GM12878 (cell line): ENCODE measurements around the gene IFIT1. TPM values are rescaled to one million over a fixed set of nuclear protein-coding genes. Genes with fewer than 3 reads are reported as not detected.

Experiments used
- ATAC-seq: fragments of 200-7000 bp; cut with Tn5 transposase; 3 replicates; pipeline ENCODE4 v1.9.1; 2020; ENCODE audit warnings: mild to moderate bottlenecking, moderate library complexity
- BruUV-seq: library from RNA; stranded (reverse); fragments of 400-500 nt; replicated peaks from 2 replicates; lab custom pipeline; 2021; lab: Mats Ljungman, UMichigan
- CTCF ChIA-PET: fragments of 300-600 bp; sonication (Branson Sonifier 250); formaldehyde crosslinking; extraction: SDS; loops from one replicate; lab custom pipeline; 2021; ENCODE audit warnings: inconsistent platforms; lab: Yijun Ruan, JAX
- POLR2A ChIA-PET: fragments of 350-600 bp; formaldehyde crosslinking; extraction: SDS; loops from one replicate; lab custom pipeline; 2021; ENCODE audit warnings: inconsistent platforms; lab: Charles Lee
- RAD21 ChIA-PET: fragments of 300-600 bp; sonication (Branson Sonifier 250); formaldehyde crosslinking; loops from one replicate; lab custom pipeline; 2023; ENCODE audit warnings: antibody characterized with exemption; ENCODE audit not compliant: unreplicated experiment; lab: Charles Lee
- SMC1A ChIA-PET: fragments of 300-600 bp; sonication (Branson Sonifier 250); formaldehyde crosslinking; loops from one replicate; lab custom pipeline; 2023; ENCODE audit not compliant: unreplicated experiment, uncharacterized antibody; lab: Charles Lee
- DNase-seq: peaks from one replicate; pipeline ENCODE4 v3.0.0-alpha.2; 2011; ENCODE audit warnings: low read depth, low spot score
- FAIRE-seq: peaks from 3 replicates; lab custom pipeline; 2011; peaks lifted over from hg19 to GRCh38; lab: Jason Lieb, UNC
- H2AFZ ChIP-seq: 2 replicates; pipeline ENCODE4 v1.6.0; 2011; ENCODE audit warnings: low read depth, low read length, control low read depth; ENCODE audit not compliant: control insufficient read depth
- H3K27ac ChIP-seq: 2 replicates; pipeline ENCODE4 v1.5.1; 2011; ENCODE audit warnings: control low read depth; ENCODE audit not compliant: control insufficient read depth, insufficient read depth
- H3K27me3 ChIP-seq, 2 experiments: replicated peaks in 1 of 2; 2 replicates each; pipeline versions ENCODE4 v1.6.0 to v1.6.1; 2011; ENCODE audit warnings: low read length in 1 of 2; ENCODE audit not compliant: control insufficient read depth in 2 of 2, insufficient read depth in 2 of 2
- H3K36me3 ChIP-seq, 2 experiments: 2 replicates each; pipeline ENCODE4 v1.5.1; 2011; ENCODE audit warnings: low read length in 1 of 2; ENCODE audit not compliant: control insufficient read depth in 2 of 2, insufficient read depth in 2 of 2
- H3K4me1 ChIP-seq: 2 replicates; pipeline ENCODE4 v1.6.1; 2011; ENCODE audit warnings: mild to moderate bottlenecking, low read length, moderate library complexity, mixed read lengths; ENCODE audit not compliant: control insufficient read depth, insufficient read depth
- H3K4me2 ChIP-seq: 2 replicates; pipeline ENCODE4 v1.6.0; 2011; ENCODE audit warnings: control low read depth; ENCODE audit not compliant: control insufficient read depth, insufficient read depth
- H3K4me3 ChIP-seq: fragments of 200-600 bp; sonication (generic); 2 replicates; pipeline ENCODE4 v1.5.1; 2016
- H3K79me2 ChIP-seq: 2 replicates; pipeline ENCODE4 v1.6.0; 2011; ENCODE audit warnings: low read length; ENCODE audit not compliant: control insufficient read depth, insufficient read depth
- H3K9ac ChIP-seq: 2 replicates; pipeline ENCODE4 v1.8.0; 2011; ENCODE audit warnings: low read length, control low read depth, mixed read lengths; ENCODE audit not compliant: control insufficient read depth, insufficient read depth
- H3K9me3 ChIP-seq: replicated peaks from 3 replicates; pipeline ENCODE4 v1.5.1; 2011; ENCODE audit warnings: mild to moderate bottlenecking, low read length; ENCODE audit not compliant: control insufficient read depth, insufficient read depth
- H4K20me1 ChIP-seq: 2 replicates; pipeline ENCODE4 v1.6.0; 2011; ENCODE audit not compliant: control insufficient read depth, insufficient read depth
- ASH2L ChIP-seq: fragments of 300-600, 200-600 bp; sonication (generic); IDR thresholded peaks from 2 replicates; pipeline ENCODE4 v1.6.1; 2017; ENCODE audit warnings: low read depth, mild to moderate bottlenecking, borderline replicate concordance
- ATF2 ChIP-seq: IDR thresholded peaks from 2 replicates; pipeline ENCODE4 v1.6.1; 2012; ENCODE audit warnings: low read length, inconsistent platforms
- ATF7 ChIP-seq: fragments of 450-650 bp; IDR thresholded peaks from 2 replicates; pipeline ENCODE4 v1.6.1; 2016; ENCODE audit warnings: low read depth, mild to moderate bottlenecking
- CREB1 ChIP-seq: IDR thresholded peaks from 2 replicates; pipeline ENCODE4 v1.6.1; 2012; ENCODE audit warnings: low read depth, mild to moderate bottlenecking, inconsistent platforms
- GABPA ChIP-seq: IDR thresholded peaks from 2 replicates; pipeline ENCODE4 v1.6.1; 2014; ENCODE audit warnings: antibody characterized with exemption, low read depth, mild to moderate bottlenecking, inconsistent platforms
- KLF5 ChIP-seq: fragments of 450-650 bp; IDR thresholded peaks from 2 replicates; pipeline ENCODE4 v1.6.1; 2014; ENCODE audit warnings: mild to moderate bottlenecking; ENCODE audit not compliant: partially characterized antibody
- LARP7 ChIP-seq: fragments of 450-650 bp; IDR thresholded peaks from 2 replicates; pipeline ENCODE4 v1.6.1; 2017; ENCODE audit warnings: mild to moderate bottlenecking
- MTA3 ChIP-seq: IDR thresholded peaks from 2 replicates; pipeline ENCODE4 v1.6.1; 2012; ENCODE audit warnings: low read length, inconsistent platforms, borderline replicate concordance
- MXI1 ChIP-seq: fragments of 150-350 bp; IDR thresholded peaks from 2 replicates; pipeline ENCODE4 v1.6.1; 2011; ENCODE audit warnings: low read depth, mild to moderate bottlenecking, inconsistent platforms, low read length, improper control_type of control experiment
- MYB ChIP-seq: fragments of 150-350 bp; IDR thresholded peaks from 2 replicates; pipeline ENCODE4 v1.6.1; 2014; ENCODE audit warnings: mild to moderate bottlenecking, low read depth, low read length, borderline replicate concordance
- NBN ChIP-seq: fragments of 450-650 bp; IDR thresholded peaks from 2 replicates; pipeline ENCODE4 v1.6.1; 2016
- NFYA ChIP-seq: IDR thresholded peaks from 2 replicates; pipeline ENCODE4 v1.6.1; 2011; ENCODE audit warnings: low read depth, mild to moderate bottlenecking, low read length, improper control_type of control experiment, borderline replicate concordance
- NRF1 ChIP-seq: conservative IDR thresholded peaks from 2 replicates; pipeline ENCODE4 v1.6.1; 2011; ENCODE audit warnings: mild to moderate bottlenecking, low read depth, low read length, improper control_type of control experiment
- PKNOX1 ChIP-seq: fragments of 450-650 bp; IDR thresholded peaks from 2 replicates; pipeline ENCODE4 v1.6.1; 2016; ENCODE audit warnings: mild to moderate bottlenecking
- POU2F2 ChIP-seq: IDR thresholded peaks from 3 replicates; pipeline ENCODE4 v1.6.1; 2011; ENCODE audit warnings: low read depth, mild to moderate bottlenecking, low read length, borderline replicate concordance
- RB1 ChIP-seq: fragments of 450-650 bp; formaldehyde crosslinking; IDR thresholded peaks from 2 replicates; pipeline ENCODE4 v1.6.1; 2017; ENCODE audit warnings: mild to moderate bottlenecking, borderline replicate concordance
- RBBP5 ChIP-seq: fragments of 200-600 bp; sonication (generic); conservative IDR thresholded peaks from 2 replicates; pipeline ENCODE4 v1.6.1; 2016
- SMARCA5 ChIP-seq: fragments of 450-650 bp; IDR thresholded peaks from 2 replicates; pipeline ENCODE4 v1.6.1; 2017; ENCODE audit warnings: mild to moderate bottlenecking
- SREBF1 ChIP-seq: IDR thresholded peaks from 2 replicates; pipeline ENCODE4 v1.6.1; 2012; ENCODE audit warnings: mild to moderate bottlenecking, low read length
- TAF1 ChIP-seq: IDR thresholded peaks from 2 replicates; pipeline ENCODE4 v1.6.1; 2011; ENCODE audit warnings: mild to moderate bottlenecking, low read depth, low read length, borderline replicate concordance
- TCF12 ChIP-seq: IDR thresholded peaks from 2 replicates; pipeline ENCODE4 v1.6.1; 2011; ENCODE audit warnings: low read depth, mild to moderate bottlenecking, low read length
- ZNF217 ChIP-seq: fragments of 450-650 bp; IDR thresholded peaks from 2 replicates; pipeline ENCODE4 v1.6.1; 2017; ENCODE audit warnings: antibody characterized with exemption, mild to moderate bottlenecking
- ZNF384 ChIP-seq: IDR thresholded peaks from 2 replicates; pipeline ENCODE4 v1.6.1; 2012; ENCODE audit warnings: low read depth, mild to moderate bottlenecking, low read length, improper control_type of control experiment, borderline replicate concordance
- WGBS: methylation state at CpG from one replicate; pipeline ENCODE4 v1.1.6; 2016; ENCODE audit warnings: low lambda C conversion rate; ENCODE audit not compliant: insufficient replicate concordance, insufficient coverage; ENCODE audit errors: missing lambda C conversion rate; 5-methylcytosine and 5-hydroxymethylcytosine counted together
- in situ Hi-C: fragments of 300-500 bp; cut with MboI; formaldehyde crosslinking; loops from 9 replicates; pipeline ENCODE4 v1.14.3; 2018; ENCODE audit warnings: mixed read lengths
- intact Hi-C: fragments of 100-400 bp; cut with micrococcal nuclease; formaldehyde crosslinking; loops from one replicate; pipeline ENCODE4 v1.14.2; 2022; ENCODE audit not compliant: unreplicated experiment
- polyA plus RNA-seq, 11 experiments: library from polyadenylated mRNA; depleted of rRNA in 4 of 11; unstranded in 6 of 11; stranded (reverse) in 5 of 11; fragments of >200 nt; fragmentation: Nextera tagmentation in 4 of 11; fragmentation: Illumina TruSeq in 1 of 11; extraction: Ambion mirVana in 4 of 11; extraction: Trizol in 1 of 11; gene quantifications; 1 replicate in 1 of 11; 2 replicates in 10 of 11; pipeline versions ENCODE4 v1.2.1 to v1.2.3, GENCODE V29; 2011 to 2016; ENCODE audit warnings: inconsistent platforms in 2 of 11, missing spikeins in 2 of 11, low read depth in 1 of 11
- total RNA-seq, 4 experiments: library from RNA; depleted of rRNA in 3 of 4; stranded (reverse); fragments of >200 nt in 3 of 4; fragmentation: Illumina TruSeq in 1 of 4; extraction: Trizol in 1 of 4; gene quantifications; 2 replicates each; pipeline versions ENCODE4 v1.2.1 to v1.2.3, GENCODE V29; 2013 to 2021

The IFIT1 gene
- total and polyA plus RNA-seq, 10 of the 15 experiments (the other 5 are each of a cell fraction or from before 2014, with no cell fraction given): 13.9 to 37.2 (median 22.3) TPM

GRCh38 chr10:89414146-89414878 is 21.9 kb downstream of the IFIT1 start, which contains the start of gene IFIT5:
IFIT5 (plus strand) TSS chr10:89414568; CDS start chr10:89414799, 231 bp downstream.
- ChIA-PET POLR2A (interaction anchor here (0.9 to 1.9 kb wide), 9 partner anchors 9 to 287 kb away, joined by 3 to 18 read pairs (median 4); partner anchors contain the start of genes IFIT1, IFIT2, KIF20B and LIPA), CTCF (interaction anchor here (0.6 to 3.0 kb wide), 16 partner anchors 9 to 480 kb away, joined by 3 to 24 read pairs (median 3); partner anchors contain the start of genes IFIT1, IFIT2 and LIPA), RAD21 (interaction anchor here (0.7 to 2.8 kb wide), 15 partner anchors 14 to 287 kb away, joined by 3 to 20 read pairs (median 3); partner anchors contain the start of genes IFIT1 and KIF20B), SMC1A (interaction anchor here (0.6 to 2.4 kb wide), 13 partner anchors 11 to 230 kb away, joined by 3 to 27 read pairs (median 4); partner anchors contain the start of gene IFIT1)
- peak within 1 kb of the TSS; percentile 97 for H3K27ac ChIP-seq
- ATAC-seq (peak; percentile 84), FAIRE-seq (no peak), DNase-seq (peak; percentile 58)
- H3K79me2 ChIP-seq: peaks cover 55% of the 10 kb centered on the region
- H3K4me3 ChIP-seq: peak within 1 kb of the TSS; percentile 79
- peaks cover 3% of the 10 kb centered on the region; the same call in 2 of the 3 replicates for H3K9me3 ChIP-seq
- intact Hi-C loops (loop anchor here (1.0 to 10.0 kb wide), 2 partner anchors 22 to 530 kb away; partner anchors contain the start of genes IFIT1 and STAMBPL1), in situ Hi-C loops (no loop called here)
- H3K27me3 ChIP-seq: no peaks in the 10 kb centered on the region
- H3K4me2 ChIP-seq: peak within 1 kb of the TSS; percentile 89
- peak within 1 kb of the TSS; percentile 71 for H2AFZ ChIP-seq
- peaks cover 0 to 11% of the 10 kb centered on the region in 2 experiments for H3K36me3 ChIP-seq
- H3K9ac ChIP-seq: peak within 1 kb of the TSS; percentile 97
- 1% methylated on average over 48 of the region's 48 CpGs for WGBS
- H3K4me1 ChIP-seq: no peaks in the 10 kb centered on the region
- BruUV-seq: TSS peak; percentile 89
- H4K20me1 ChIP-seq: no peaks in the 10 kb centered on the region
- no peak for TF ChIP-seq MYB
- peak; percentile 44; the same call in 1 of the 2 replicates for TF ChIP-seq ATF2
- 0 out of 2 replicates have a peak, but pooled peaks have one; percentile 27 for TF ChIP-seq GABPA
- TF ChIP-seq ATF7: peak; percentile 27; the same call in 1 of the 2 replicates
- TF ChIP-seq CREB1: no peak
- peak; percentile 37; the same call in 1 of the 2 replicates for TF ChIP-seq MXI1
- 0 out of 2 replicates have a peak, but pooled peaks have one; percentile 17 for TF ChIP-seq ZNF217
- TF ChIP-seq POU2F2: 0 out of 3 replicates have a peak, but pooled peaks have one; percentile 53
- no peak for TF ChIP-seq ZNF384
- TF ChIP-seq LARP7: peak; percentile 60; the same call in 1 of the 2 replicates
- TF ChIP-seq SMARCA5: 0 out of 2 replicates have a peak, but pooled peaks have one; percentile 54
- peak; percentile 91 for TF ChIP-seq RBBP5
- TF ChIP-seq PKNOX1: no peak
- no peak for TF ChIP-seq NFYA
- TF ChIP-seq TCF12: 0 out of 2 replicates have a peak, but pooled peaks have one; percentile 34
- no peak for TF ChIP-seq KLF5
- TF ChIP-seq NBN: peak; percentile 58
- peak; percentile 34; the same call in 1 of the 2 replicates for TF ChIP-seq RB1
- 0 out of 2 replicates have a peak, but pooled peaks have one; percentile 26 for TF ChIP-seq NRF1
- peak; percentile 20; the same call in 1 of the 2 replicates for TF ChIP-seq MTA3
- TF ChIP-seq ASH2L: peak; percentile 95; the same call in 1 of the 2 replicates
- TF ChIP-seq TAF1: peak; percentile 62; the same call in 1 of the 2 replicates
- no peak for TF ChIP-seq SREBF1
